Neutrophil (primary cell): ENCODE results near the gene ATG7.
A peak's percentile ranks its signal among the peaks of the same experiment; 100 is the strongest.

Experiments
- H3K27ac ChIP-seq: fragments of 200-600 bp; sonication (generic); 2 replicates; pipeline ENCODE4 v1.5.1; 2016; ENCODE audit warnings: mild to moderate bottlenecking, moderate library complexity
- H3K27me3 ChIP-seq: fragments of 200-600 bp; sonication (generic); 2 replicates; pipeline ENCODE4 v1.6.0; 2016; ENCODE audit warnings: mild to moderate bottlenecking
- H3K36me3 ChIP-seq: fragments of 200-600 bp; sonication (generic); 2 replicates; pipeline ENCODE4 v1.5.1; 2017
- H3K4me1 ChIP-seq, 2 experiments: fragments of 200-600 bp in 1 of 2; sonication (generic) in 1 of 2; 1 replicate in 1 of 2; 2 replicates in 1 of 2; pipeline versions ENCODE4 v1.5.1 to v1.6.1; 2013 to 2016; ENCODE audit warnings: low read depth in 1 of 2, low read length in 1 of 2, mild to moderate bottlenecking in 1 of 2, moderate library complexity in 1 of 2; ENCODE audit not compliant: control insufficient read depth in 1 of 2, insufficient read depth in 1 of 2
- H3K4me3 ChIP-seq, 2 experiments: fragments of 200-600 bp in 1 of 2; sonication (generic) in 1 of 2; 1 replicate in 1 of 2; 2 replicates in 1 of 2; pipeline ENCODE4 v1.5.1; 2013 to 2016; ENCODE audit warnings: low read depth in 1 of 2, low read length in 1 of 2, mild to moderate bottlenecking in 1 of 2, moderate library complexity in 1 of 2
- H3K9me3 ChIP-seq: fragments of 200-600 bp; sonication (generic); 2 replicates; pipeline ENCODE4 v1.5.1; 2016
- TF ChIP-seq, protein P1 (sequence below): fragments of 200-600 bp; sonication (generic); IDR thresholded peaks from 2 replicates; pipeline ENCODE4 v1.5.1; 2016; ENCODE audit warnings: antibody characterized with exemption

Gene ATG7

GRCh38 chr3:11306817-11307589, 34.8 kb downstream of the ATG7 start:
- TF ChIP-seq, protein P1, sequence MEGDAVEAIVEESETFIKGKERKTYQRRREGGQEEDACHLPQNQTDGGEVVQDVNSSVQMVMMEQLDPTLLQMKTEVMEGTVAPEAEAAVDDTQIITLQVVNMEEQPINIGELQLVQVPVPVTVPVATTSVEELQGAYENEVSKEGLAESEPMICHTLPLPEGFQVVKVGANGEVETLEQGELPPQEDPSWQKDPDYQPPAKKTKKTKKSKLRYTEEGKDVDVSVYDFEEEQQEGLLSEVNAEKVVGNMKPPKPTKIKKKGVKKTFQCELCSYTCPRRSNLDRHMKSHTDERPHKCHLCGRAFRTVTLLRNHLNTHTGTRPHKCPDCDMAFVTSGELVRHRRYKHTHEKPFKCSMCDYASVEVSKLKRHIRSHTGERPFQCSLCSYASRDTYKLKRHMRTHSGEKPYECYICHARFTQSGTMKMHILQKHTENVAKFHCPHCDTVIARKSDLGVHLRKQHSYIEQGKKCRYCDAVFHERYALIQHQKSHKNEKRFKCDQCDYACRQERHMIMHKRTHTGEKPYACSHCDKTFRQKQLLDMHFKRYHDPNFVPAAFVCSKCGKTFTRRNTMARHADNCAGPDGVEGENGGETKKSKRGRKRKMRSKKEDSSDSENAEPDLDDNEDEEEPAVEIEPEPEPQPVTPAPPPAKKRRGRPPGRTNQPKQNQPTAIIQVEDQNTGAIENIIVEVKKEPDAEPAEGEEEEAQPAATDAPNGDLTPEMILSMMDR, result no peak
- Histone ChIP-seq H3K9me3 (no peaks in the 10 kb centered on the region), H3K27ac (peak overlapping the region; percentile 77), H3K4me1 (peaks cover 15 to 21% of the 10 kb centered on the region in 2 experiments), H3K4me3 (no peak overlapping the region), H3K27me3 (no peaks in the 10 kb centered on the region), H3K36me3 (peaks cover 91% of the 10 kb centered on the region)

DNA sequence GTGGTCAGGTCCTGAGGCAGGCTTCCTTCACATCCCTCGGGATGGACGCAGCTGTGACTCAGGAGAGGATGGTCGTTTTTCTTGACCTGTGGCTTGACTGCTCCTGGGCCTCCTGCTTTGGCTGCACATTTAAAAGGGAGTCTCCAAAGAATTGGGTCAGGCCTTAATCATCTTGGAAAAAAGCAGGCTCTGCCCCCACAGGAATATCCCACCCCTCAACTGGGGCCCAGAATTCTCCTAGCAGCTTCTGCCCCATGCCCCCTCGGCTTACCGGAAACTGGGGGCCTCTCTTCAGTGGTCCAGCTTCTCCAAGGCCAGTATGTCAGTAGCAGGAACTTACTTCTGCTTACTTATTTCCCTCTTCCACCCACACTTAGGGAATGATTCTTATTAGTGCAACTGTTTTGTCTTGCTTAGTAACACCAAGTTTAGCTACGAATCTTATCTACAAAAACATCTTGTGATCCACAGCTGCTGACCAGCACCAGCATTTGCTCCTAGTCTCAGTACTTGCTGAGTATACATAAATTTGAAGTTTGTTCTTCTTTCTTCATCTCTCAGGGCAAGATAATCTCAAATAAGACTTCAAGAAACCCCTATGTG, 35.7 kb downstream of the ATG7 start:
- H3K4me3 ChIP-seq, result no peak overlapping the region
- H3K36me3 ChIP-seq, result peaks cover 93% of the 10 kb centered on the region
- TF ChIP-seq, protein P1, result no peak
- H3K27me3 ChIP-seq, result no peaks in the 10 kb centered on the region
- H3K27ac ChIP-seq, result peak overlapping the region; percentile 77
- peaks cover 15 to 21% of the 10 kb centered on the region in 2 experiments for H3K4me1 ChIP-seq
- H3K9me3 ChIP-seq, result no peaks in the 10 kb centered on the region

- Histone ChIP-seq H3K36me3 (peaks cover 98% of the 10 kb centered on the region), H3K9me3 (no peaks in the 10 kb centered on the region)
- TF ChIP-seq, protein P1, result no peak
Measured at GRCh38 chr3:11310258-11310657, 38.1 kb downstream of the ATG7 start.

DNA sequence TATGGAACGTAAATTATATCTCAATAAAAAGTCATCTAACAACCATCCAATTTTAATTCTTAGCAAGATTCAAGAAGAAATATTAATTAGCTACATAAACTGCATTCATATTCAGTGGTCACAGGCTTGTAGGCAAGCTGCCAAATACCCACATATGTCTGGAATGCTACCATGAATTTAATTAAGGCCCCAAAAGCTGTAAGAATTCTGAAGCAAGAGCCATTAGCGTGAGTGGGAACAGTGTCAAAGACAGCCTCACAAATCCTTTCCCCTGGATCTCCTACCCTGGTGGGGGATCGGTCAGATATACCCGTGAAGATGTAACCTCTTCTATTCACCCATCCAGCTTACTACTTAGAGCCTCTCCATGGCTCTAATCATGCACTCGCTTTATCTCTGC, 40.0 kb downstream of the ATG7 start:
- Histone ChIP-seq H3K27me3 (no peaks in the 10 kb centered on the region), H3K4me1 (no peaks in the 10 kb centered on the region), H3K9me3 (no peaks in the 10 kb centered on the region), H3K27ac (no peak overlapping the region), H3K4me3 (no peak overlapping the region), H3K36me3 (peaks cover 100% of the 10 kb centered on the region)
- TF ChIP-seq, protein P1, result no peak

More at GRCh38 chr3:11310258-11310657, 38.1 kb downstream of the ATG7 start:
- no peak overlapping the region for H3K27ac ChIP-seq
- no peaks in the 10 kb centered on the region for H3K27me3 ChIP-seq
- no peak overlapping the region for H3K4me3 ChIP-seq
- peaks cover 6 to 7% of the 10 kb centered on the region in 2 experiments for H3K4me1 ChIP-seq

GRCh38 chr3:11317300-11317699, 45.1 kb downstream of the ATG7 start:
- H3K27me3 ChIP-seq, result no peaks in the 10 kb centered on the region
- peaks cover 99% of the 10 kb centered on the region for H3K36me3 ChIP-seq
- TF ChIP-seq, protein P1, result no peak
- H3K27ac ChIP-seq, result no peak overlapping the region
- no peaks in the 10 kb centered on the region for H3K9me3 ChIP-seq
- H3K4me3 ChIP-seq, result no peak overlapping the region
- peaks cover 0 to 8% of the 10 kb centered on the region in 2 experiments for H3K4me1 ChIP-seq
